ENCODE results near the gene SLC16A2. TPM values are rescaled to one million over a fixed set of nuclear protein-coding genes. Genes with fewer than 3 reads are reported as not detected.
"Not testable (repeated sequence)": the region's sequence is repeated elsewhere in the genome, so short reads cannot be mapped to it uniquely, and the experiment has no call there.

The SLC16A2 gene
- total RNA-seq, 2 donors from 2014 or later, result not detected

DNA sequence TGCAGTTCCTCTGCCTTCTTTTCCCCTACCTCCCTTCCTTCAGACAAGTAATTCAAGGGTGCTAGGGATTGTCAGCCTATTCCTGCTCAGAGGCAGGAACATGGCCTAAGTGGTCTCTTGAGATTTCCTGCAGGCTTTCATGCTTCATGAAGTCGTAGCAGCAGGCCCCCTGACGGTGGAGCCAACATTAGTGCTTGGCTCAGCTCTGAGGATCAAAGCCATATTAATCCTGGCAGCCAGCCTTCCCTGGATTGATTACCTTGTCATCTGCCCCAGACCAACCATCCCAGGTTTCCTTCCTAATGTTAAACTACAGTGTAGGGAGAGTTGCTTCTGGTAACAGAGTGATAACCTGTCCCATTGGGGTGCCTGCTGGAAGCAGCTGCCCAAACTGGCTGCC lies 84.1 kb downstream of the SLC16A2 start:
- H3K9me3 Mint-ChIP-seq, result no peaks in the 10 kb centered on the region
- H3K36me3 Mint-ChIP-seq, result no peaks in the 10 kb centered on the region
- no peak overlapping the region for H3K4me3 Mint-ChIP-seq
- H3K4me1 Mint-ChIP-seq (ENCODE audit: low read depth in 2 of 2), result peaks cover 0 to 2% of the 10 kb centered on the region in 2 donors
- H3K27me3 Mint-ChIP-seq, result peaks cover 0 to 7% of the 10 kb centered on the region in 2 donors
- DNase-seq (ENCODE audit: low spot score), result no peak
- ATAC-seq, result no peak
- no peak overlapping the region for H3K27ac Mint-ChIP-seq

DNA sequence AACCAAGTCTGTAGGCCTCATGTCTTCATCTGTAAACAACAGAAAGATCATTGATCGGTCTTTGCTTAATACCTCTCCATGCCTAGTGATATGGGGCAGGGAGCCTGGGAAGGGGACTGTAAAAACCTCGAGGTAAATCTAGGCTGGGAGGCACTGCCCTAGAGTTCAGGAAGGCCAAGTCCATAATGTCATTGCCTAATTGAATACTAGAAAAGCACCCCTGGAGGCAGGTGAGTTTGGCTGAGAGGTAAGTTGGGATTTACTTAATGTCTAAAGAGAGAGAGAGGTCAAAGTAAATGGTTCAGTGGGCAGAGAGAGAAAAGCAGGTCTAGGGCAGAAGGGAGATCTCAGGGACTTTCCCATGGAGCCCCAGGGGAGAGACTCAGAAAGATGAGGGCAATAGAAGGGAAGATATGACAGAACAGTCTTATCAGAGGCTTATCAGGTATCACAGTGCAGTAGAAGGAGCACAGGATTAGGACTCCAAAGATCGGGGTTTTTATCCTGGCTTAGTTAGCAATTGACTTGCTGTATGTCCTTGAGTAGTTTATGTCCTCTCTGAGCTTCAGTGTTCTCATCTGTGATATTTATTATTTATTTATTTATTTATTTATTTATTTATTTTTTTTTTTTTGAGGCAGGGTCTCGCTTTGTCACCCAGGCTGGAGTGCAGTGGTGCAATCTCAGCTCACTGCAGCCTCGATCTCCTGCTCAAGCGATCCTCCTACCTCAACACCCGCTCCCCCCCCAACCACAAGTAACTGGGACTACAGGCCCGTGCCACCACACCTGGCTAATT lies 85.2 kb downstream of the SLC16A2 start:
- H3K4me3 Mint-ChIP-seq, result no peak overlapping the region
- H3K27me3 Mint-ChIP-seq, result peaks cover 0 to 7% of the 10 kb centered on the region in 2 donors
- DNase-seq (ENCODE audit: low spot score), result no peak
- no peak for ATAC-seq
- H3K4me1 Mint-ChIP-seq (ENCODE audit: low read depth in 2 of 2), result peaks cover 0 to 2% of the 10 kb centered on the region in 2 donors
- H3K9me3 Mint-ChIP-seq, result no peaks in the 10 kb centered on the region
- H3K36me3 Mint-ChIP-seq, result no peaks in the 10 kb centered on the region
- no peak overlapping the region for H3K27ac Mint-ChIP-seq

DNA sequence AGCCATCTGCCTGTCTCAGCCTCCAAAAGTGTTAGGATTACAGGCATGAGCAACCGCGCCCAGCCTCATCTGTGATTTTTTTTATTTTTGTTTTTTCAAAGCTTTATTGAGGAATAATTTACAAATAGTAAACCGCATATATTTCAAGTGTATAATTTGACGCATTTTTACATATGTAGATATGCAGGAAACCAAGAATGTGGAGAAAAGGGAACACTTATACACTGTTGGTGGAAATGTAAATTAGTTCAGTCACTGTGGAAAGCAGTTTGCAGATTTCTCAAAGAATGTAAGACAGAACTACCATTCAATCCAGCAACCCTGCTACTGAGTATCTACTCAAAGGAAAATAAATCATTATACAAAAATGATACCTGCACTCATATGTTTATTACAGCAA lies 85.9 kb downstream of the SLC16A2 start:
- no peak for ATAC-seq
- Mint-ChIP-seq H3K4me1 (ENCODE audit: low read depth in 2 of 2) (peaks cover under 1 to 2% of the 10 kb centered on the region in 2 donors), H3K27me3 (peaks cover 0 to 8% of the 10 kb centered on the region in 2 donors), H3K27ac (no peak overlapping the region), H3K36me3 (no peaks in the 10 kb centered on the region), H3K9me3 (no peaks in the 10 kb centered on the region), H3K4me3 (no peak overlapping the region)
- DNase-seq (ENCODE audit: low spot score), result no peak

DNA sequence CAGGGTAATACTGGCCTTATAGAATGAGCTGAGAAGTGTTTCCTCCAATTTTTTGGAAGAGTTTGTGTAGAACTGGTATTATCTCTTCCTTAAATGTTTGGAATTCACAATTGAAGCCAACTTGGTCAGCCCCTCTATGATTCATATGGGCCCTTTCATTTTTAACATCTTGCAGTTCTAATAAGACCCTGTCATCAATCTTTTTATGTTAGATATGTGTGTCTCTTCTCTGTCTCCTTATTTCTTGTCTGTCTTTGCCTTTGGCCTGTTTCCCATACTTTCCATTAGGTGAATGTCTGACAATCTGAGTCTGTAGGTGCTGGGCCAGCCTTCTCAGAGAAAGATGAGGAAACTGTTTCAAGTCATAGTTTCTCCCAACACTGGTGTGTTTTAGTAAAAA lies 88.7 kb downstream of the SLC16A2 start:
- peaks cover 0 to 12% of the 10 kb centered on the region in 2 donors for H3K27me3 Mint-ChIP-seq
- no peaks in the 10 kb centered on the region for H3K9me3 Mint-ChIP-seq
- H3K36me3 Mint-ChIP-seq, result no peaks in the 10 kb centered on the region
- H3K4me1 Mint-ChIP-seq (ENCODE audit: low read depth in 2 of 2), result peaks cover 5% of the 10 kb centered on the region in 2 donors
- H3K4me3 Mint-ChIP-seq, result no peak overlapping the region
- no peak overlapping the region for H3K27ac Mint-ChIP-seq
- no peak for DNase-seq (ENCODE audit: low spot score)
- ATAC-seq, result no peak

DNA sequence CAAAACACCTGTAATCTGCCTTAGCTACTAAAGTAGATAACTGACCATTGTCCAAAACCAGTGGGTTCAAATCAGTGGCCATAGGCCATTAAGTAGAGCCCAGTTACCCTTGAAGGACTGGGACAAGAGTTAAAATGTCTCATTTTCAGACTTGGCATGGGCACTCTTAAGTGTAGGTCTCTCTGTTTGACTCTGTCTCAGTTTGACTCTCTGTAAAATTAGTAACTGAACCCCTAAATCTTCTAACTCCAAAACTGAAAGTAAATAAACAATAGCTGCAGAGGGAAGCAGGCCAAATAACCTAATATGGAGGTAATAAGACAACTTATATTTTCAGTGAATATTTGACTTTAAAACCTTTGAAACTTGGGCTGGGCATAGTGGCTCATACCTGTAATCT lies 89.1 kb downstream of the SLC16A2 start:
- no peaks in the 10 kb centered on the region for H3K9me3 Mint-ChIP-seq
- DNase-seq (ENCODE audit: low spot score) (no peak), ATAC-seq (no peak)
- no peaks in the 10 kb centered on the region for H3K36me3 Mint-ChIP-seq
- H3K4me1 Mint-ChIP-seq (ENCODE audit: low read depth in 2 of 2), result peaks cover 5% of the 10 kb centered on the region in 2 donors
- no peak overlapping the region for H3K27ac Mint-ChIP-seq
- H3K4me3 Mint-ChIP-seq, result peak overlapping the region; percentile 12
- H3K27me3 Mint-ChIP-seq, result peaks cover 0 to 13% of the 10 kb centered on the region in 2 donors

DNA sequence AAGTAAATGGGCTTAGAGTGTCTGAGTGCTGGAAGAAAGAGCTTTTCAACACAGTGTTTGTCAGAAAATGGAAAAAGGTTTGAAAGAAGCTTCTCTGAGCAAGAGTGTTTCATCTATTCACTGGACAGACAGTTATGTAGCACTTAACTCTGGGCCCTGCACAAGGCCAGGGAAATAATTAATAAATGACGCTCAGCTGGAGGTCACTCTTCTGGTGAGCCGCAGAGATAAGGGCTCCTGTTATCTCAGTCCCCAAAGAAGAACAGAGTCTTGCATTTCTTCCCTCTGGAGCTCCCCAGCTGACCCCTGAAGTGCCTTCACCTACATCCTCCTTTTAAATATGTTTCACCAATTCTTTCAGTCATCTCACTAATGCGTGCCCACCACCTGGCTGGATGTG lies 90.4 kb downstream of the SLC16A2 start:
- Mint-ChIP-seq H3K4me3 (no peak overlapping the region), H3K36me3 (no peaks in the 10 kb centered on the region), H3K9me3 (no peaks in the 10 kb centered on the region), H3K27ac (no peak overlapping the region), H3K4me1 (ENCODE audit: low read depth in 2 of 2) (peaks cover 3 to 5% of the 10 kb centered on the region in 2 donors), H3K27me3 (peaks cover 0 to 18% of the 10 kb centered on the region in 2 donors)
- DNase-seq (ENCODE audit: low spot score), result no peak
- no peak for ATAC-seq

DNA sequence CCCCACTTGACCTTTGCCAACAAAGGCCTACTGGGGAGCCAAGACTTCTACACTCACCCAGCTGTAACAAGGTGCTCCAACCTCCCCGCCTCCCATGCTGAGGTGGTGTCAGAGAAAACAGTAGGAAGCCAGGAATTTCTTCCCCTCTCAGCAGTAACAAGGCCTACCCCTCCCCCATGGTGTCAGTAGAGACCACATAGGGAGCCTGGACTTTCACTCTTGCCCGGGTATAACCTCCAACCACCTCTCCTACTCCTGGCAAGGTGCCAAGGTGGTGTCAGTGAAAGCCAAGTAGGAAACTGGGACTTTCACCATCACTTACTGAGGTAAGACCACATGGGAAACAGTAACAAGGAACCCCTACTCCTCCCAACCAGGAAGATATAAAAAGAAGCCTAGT lies 93.1 kb downstream of the SLC16A2 start:
- ATAC-seq, result no peak
- Mint-ChIP-seq H3K36me3 (no peaks in the 10 kb centered on the region), H3K4me3 (no peak overlapping the region), H3K27ac (no peak overlapping the region), H3K9me3 (no peaks in the 10 kb centered on the region), H3K27me3 (peaks cover 0 to 23% of the 10 kb centered on the region in 2 donors), H3K4me1 (ENCODE audit: low read depth in 2 of 2) (peaks cover 3 to 5% of the 10 kb centered on the region in 2 donors)
- no peak for DNase-seq (ENCODE audit: low spot score)

DNA sequence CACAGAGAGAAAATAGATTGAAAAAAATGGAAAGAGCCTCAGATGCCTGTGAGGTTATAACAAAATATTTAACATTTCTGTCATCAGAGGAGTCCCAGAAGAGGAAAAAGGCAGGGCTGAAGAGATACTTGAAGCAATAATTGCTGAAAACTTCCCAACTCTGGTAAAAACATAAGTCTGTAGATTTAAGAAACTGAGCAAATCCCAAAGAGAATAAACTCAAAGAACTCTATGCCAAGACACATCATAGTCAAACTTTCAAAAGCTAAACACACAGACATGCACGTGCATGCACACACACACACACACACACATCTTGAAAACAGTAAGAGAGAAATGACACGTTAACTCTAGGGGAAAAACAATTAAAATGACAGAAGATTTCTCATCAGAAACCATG lies 94.1 kb downstream of the SLC16A2 start:
- no peak for DNase-seq (ENCODE audit: low spot score)
- H3K9me3 Mint-ChIP-seq, result no peaks in the 10 kb centered on the region
- peaks cover 3 to 5% of the 10 kb centered on the region in 2 donors for H3K4me1 Mint-ChIP-seq (ENCODE audit: low read depth in 2 of 2)
- H3K4me3 Mint-ChIP-seq, result no peak overlapping the region
- no peak overlapping the region for H3K27ac Mint-ChIP-seq
- H3K36me3 Mint-ChIP-seq, result no peaks in the 10 kb centered on the region
- peaks cover 0 to 27% of the 10 kb centered on the region in 2 donors for H3K27me3 Mint-ChIP-seq
- no peak for ATAC-seq

DNA sequence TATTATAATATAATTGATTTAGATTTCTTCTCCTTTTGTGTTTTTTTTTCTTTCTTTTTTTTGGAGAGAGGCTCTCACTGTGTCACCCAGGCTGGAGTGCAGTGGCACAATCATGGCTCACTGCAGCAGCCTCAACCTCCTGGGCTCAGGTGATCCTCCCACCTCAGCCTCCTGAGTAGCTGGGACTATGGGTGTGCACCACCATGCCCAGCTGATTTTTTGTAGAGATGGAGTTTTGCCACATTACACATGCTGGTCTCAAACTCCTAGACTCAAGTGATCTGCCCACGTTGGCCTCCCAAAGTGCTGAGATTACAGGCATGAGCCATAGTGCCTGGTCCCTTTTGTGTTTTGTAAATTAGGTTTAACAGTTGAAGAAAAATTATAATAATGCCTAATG lies 94.7 kb downstream of the SLC16A2 start:
- H3K4me3 Mint-ChIP-seq; H3K9me3 Mint-ChIP-seq; H3K36me3 Mint-ChIP-seq; H3K4me1 Mint-ChIP-seq (ENCODE audit: low read depth in 2 of 2); H3K27ac Mint-ChIP-seq; DNase-seq (ENCODE audit: low spot score); ATAC-seq: not testable (repeated sequence)
- H3K27me3 Mint-ChIP-seq, result peaks cover 0 to 27% of the 10 kb centered on the region in 2 donors

DNA sequence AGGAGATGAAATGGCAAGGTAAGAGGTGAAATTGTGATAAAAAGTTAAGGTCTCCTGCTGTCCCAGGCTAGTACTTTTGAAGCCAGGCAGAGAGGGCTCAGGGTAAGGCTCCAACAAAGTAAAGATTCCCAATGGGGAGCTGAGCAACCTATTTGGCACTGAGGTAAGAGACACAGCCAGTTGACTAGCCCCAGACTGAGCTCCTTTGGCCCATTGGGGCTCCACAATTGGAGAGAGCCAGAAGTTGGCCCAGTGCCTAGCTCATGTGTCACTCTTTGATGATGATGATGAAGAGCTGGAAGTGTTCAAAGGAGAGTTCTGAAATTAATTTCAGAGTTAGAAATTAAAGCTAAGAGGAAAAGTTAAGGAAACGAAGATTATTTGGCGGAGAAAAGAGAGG lies 98.6 kb downstream of the SLC16A2 start:
- no peaks in the 10 kb centered on the region for H3K9me3 Mint-ChIP-seq
- H3K4me3 Mint-ChIP-seq, result no peak overlapping the region
- DNase-seq (ENCODE audit: low spot score) (no peak), ATAC-seq (no peak)
- no peaks in the 10 kb centered on the region for H3K36me3 Mint-ChIP-seq
- H3K4me1 Mint-ChIP-seq (ENCODE audit: low read depth in 2 of 2), result no peaks in the 10 kb centered on the region
- peak overlapping the region in 1 of 2 donors; percentile 25 for H3K27ac Mint-ChIP-seq
- peaks cover 0 to 21% of the 10 kb centered on the region in 2 donors for H3K27me3 Mint-ChIP-seq

DNA sequence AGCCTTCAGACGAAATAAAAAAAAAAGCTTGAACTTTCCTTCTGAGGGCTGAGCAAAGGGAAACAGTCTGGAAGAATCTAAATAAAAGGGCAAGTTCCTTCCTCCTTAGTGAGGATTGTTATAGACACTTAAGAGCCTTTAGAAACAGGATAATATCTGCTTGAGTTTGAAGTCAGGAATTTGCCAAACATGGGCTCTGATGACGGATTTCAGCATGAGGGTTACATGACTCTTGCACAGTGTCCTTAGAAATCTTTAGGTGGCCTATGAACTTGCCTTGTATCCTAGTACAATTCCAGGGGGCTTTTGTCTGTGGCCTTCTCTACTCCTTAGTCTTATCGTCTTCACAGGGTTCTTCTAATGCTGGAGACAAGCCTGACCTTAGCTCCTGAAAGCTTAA lies 99.0 kb downstream of the SLC16A2 start:
- no peaks in the 10 kb centered on the region for H3K9me3 Mint-ChIP-seq
- H3K27me3 Mint-ChIP-seq, result peaks cover 0 to 19% of the 10 kb centered on the region in 2 donors
- no peak overlapping the region for H3K4me3 Mint-ChIP-seq
- no peaks in the 10 kb centered on the region for H3K36me3 Mint-ChIP-seq
- H3K27ac Mint-ChIP-seq, result no peak overlapping the region
- no peaks in the 10 kb centered on the region for H3K4me1 Mint-ChIP-seq (ENCODE audit: low read depth in 2 of 2)
- DNase-seq (ENCODE audit: low spot score), result no peak
- ATAC-seq, result no peak

DNA sequence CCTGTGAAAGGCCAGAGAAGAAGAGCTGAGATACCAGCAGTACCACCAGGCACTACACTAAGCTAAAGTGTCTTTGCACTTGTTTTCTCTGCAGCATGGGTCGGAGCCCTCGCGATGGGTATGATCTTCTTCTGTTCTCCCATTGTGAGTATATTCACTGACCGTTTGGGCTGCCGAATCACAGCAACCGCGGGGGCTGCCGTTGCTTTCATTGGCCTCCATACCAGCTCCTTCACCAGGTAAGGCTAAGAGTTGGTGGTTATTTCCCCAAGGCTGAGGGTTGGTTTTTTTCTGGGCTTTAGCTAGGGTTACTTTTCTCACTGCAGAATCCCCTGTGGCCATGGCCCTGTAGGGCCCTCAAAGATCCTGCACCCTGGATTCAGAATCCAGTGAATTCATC lies 99.6 kb downstream of the SLC16A2 start:
- no peak for ATAC-seq
- Mint-ChIP-seq H3K27me3 (peaks cover 0 to 19% of the 10 kb centered on the region in 2 donors), H3K36me3 (no peaks in the 10 kb centered on the region), H3K4me1 (ENCODE audit: low read depth in 2 of 2) (no peaks in the 10 kb centered on the region), H3K27ac (no peak overlapping the region), H3K4me3 (no peak overlapping the region), H3K9me3 (no peaks in the 10 kb centered on the region)
- DNase-seq (ENCODE audit: low spot score), result no peak

DNA sequence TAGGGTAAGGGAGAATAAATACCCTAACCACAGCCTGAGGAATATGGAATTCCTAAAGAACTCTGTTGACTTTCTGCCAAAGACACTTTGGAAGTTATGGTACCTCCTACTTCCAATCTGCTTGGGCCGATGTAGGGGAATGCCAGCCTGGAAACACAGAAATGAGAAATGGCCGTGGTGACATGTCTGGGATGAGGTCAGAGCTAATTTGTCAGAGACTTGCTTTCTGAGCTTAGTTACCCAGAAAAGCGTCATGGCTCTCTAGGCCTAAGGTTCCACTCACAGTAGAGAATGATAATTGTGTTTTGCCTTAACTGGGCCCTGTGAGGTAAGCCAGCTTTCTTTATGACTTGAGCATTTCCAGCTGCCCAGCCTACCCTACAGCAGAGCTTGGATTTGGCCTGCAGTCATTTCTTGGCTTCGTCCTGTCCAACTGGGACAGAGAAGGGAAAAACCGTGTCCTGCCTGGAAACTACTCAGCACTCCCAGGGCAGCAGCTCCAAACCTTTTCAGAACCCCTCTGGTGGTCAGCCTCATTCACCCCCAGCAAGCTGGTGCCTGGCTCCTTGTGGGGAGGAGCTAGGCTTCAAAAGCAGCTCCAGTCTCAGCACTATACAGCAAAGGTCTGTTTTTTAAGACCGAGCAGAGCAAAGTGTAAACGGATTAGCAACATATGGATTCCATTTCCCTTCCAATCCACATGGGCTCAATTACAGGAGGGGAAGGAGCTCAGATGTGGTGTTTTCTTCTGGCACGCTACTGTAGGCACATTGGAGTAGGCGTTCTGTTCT lies 100.9 kb downstream of the SLC16A2 start:
- H3K27ac Mint-ChIP-seq, result no peak overlapping the region
- no peaks in the 10 kb centered on the region for H3K36me3 Mint-ChIP-seq
- H3K9me3 Mint-ChIP-seq, result no peaks in the 10 kb centered on the region
- ATAC-seq, result no peak
- H3K4me1 Mint-ChIP-seq (ENCODE audit: low read depth in 2 of 2), result no peaks in the 10 kb centered on the region
- peaks cover 0 to 16% of the 10 kb centered on the region in 2 donors for H3K27me3 Mint-ChIP-seq
- DNase-seq (ENCODE audit: low spot score), result no peak
- H3K4me3 Mint-ChIP-seq, result no peak overlapping the region

DNA sequence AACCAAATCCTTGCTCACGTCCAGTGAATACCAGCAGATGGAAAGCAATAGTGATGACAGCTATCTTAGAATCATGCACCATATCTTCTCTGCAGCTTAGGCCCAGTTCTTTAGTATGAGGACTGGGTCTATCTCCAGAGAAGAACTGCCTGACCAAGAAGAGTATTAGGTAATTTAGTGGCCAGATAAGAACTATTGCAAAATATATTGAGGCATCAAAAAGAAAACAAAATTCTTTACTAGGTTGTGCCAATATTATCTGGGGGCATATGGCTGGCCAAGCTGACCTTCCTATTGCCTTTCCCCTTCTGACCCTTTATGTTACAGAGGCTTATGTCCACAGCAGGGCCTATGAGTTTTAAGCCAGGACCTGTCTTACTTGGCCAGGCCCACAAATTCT lies 101.9 kb downstream of the SLC16A2 start:
- no peaks in the 10 kb centered on the region for H3K4me1 Mint-ChIP-seq (ENCODE audit: low read depth in 2 of 2)
- H3K36me3 Mint-ChIP-seq, result no peaks in the 10 kb centered on the region
- H3K9me3 Mint-ChIP-seq, result no peaks in the 10 kb centered on the region
- DNase-seq (ENCODE audit: low spot score) (no peak), ATAC-seq (no peak)
- H3K27me3 Mint-ChIP-seq, result peaks cover 0 to 10% of the 10 kb centered on the region in 2 donors
- H3K27ac Mint-ChIP-seq, result no peak overlapping the region
- H3K4me3 Mint-ChIP-seq, result no peak overlapping the region
